Measurements from ENCODE around the gene PDCD2.
"Not testable (repeated sequence)": the region's sequence is repeated elsewhere in the genome, so short reads cannot be mapped to it uniquely, and the experiment has no call there.

PDCD2 gene

DNA sequence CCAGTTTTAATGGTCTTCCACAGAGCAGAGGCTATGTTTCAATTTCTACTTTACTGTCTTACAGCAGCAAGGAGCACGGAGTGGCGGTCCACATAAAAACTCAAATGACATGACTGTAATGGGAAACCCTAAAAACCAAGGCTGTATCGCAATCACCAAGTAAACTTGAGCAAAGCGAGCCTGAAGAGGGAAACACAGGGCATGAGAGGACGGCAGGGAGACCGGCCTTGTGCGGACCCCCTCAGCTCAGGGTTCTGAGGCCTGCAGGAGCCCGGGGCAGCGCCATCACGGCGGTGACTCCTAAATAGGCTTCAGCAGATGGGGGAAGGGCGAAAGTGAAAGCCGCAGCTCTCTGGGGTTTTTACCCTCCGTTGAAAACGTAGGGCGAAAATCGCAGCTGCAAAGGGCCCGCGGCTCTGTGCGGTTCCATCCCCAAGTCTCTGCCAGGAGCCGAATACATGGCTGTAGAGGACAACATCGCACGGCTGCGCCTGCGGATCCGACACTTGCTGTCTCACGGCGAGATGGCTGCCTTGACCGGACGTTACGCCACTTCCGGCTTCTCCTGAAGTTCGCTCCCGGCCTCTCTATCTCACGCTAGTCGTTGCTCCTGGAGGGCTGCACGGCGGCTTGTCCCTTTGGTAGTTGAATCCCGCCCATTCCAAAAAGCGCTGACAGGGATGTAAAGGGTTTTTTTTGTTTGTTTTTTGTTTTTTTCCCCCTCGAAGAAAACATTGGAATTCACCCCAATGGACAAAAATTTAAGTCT, 31.5 kb downstream of the PDCD2 start, which contains the start of gene PSMB1:
Gene PSMB1 (minus strand): TSS at position 543 of the 769 bp plus-strand sequence. CDS start 65 bp downstream, at position 478.
- DNase-seq (ENCODE audit: low spot score) = peak; percentile 93

- DNase-seq (ENCODE audit: low spot score) = no peak
Observed at GRCh38 chr6:170545405-170545804, 39.0 kb downstream of the PDCD2 start.

GRCh38 chr6:170542031-170542719, 42.3 kb downstream of the PDCD2 start:
- DNase-seq (ENCODE audit: low spot score) = no peak

DNA sequence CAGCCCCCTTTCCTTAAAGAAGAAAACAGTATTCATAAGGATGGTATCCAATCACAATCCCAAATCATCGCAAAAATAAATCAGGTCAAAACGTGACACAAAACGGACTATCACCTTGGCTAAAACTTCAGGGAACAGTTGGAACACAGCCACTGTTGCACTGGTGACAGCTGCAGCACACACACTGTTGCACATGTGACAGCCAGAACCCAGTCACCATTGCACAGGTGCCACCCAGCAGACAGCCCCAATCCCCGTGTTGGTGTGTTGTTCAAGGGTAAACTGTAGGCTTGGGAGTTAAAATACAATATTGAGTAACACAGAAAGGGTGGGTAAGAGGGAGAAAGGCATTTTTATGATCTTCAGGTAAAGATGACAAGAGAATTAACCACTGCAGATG, 47.1 kb downstream of the PDCD2 start:
- no peak for DNase-seq (ENCODE audit: low spot score)

GRCh38 chr6:170536671-170537070, 47.8 kb downstream of the PDCD2 start:
- DNase-seq (ENCODE audit: low spot score) = no peak

- no peak for DNase-seq (ENCODE audit: low spot score)
Observed at GRCh38 chr6:170535004-170535403, 49.4 kb downstream of the PDCD2 start.

GRCh38 chr6:170533792-170534191, 50.6 kb downstream of the PDCD2 start:
- DNase-seq (ENCODE audit: low spot score) = no peak

- DNase-seq (ENCODE audit: low spot score) = no peak
Observed at GRCh38 chr6:170532867-170533488, 51.5 kb downstream of the PDCD2 start.

GRCh38 chr6:170529839-170530469, 54.5 kb downstream of the PDCD2 start:
- DNase-seq (ENCODE audit: low spot score) = peak; percentile 89

GRCh38 chr6:170527995-170528394, 56.4 kb downstream of the PDCD2 start:
- not testable (repeated sequence) for DNase-seq (ENCODE audit: low spot score)

- no peak for DNase-seq (ENCODE audit: low spot score)
Observed at GRCh38 chr6:170525795-170526194, 58.6 kb downstream of the PDCD2 start.
